Trophoblast cell (in vitro differentiated cells and primary cell): Measurements from ENCODE around the gene PEBP1. TPM values are rescaled to one million over a fixed set of nuclear protein-coding genes. Genes with fewer than 3 reads are reported as not detected.
A peak's percentile ranks its signal among the peaks of the same experiment; 100 is the strongest.

Experiments used
- DNase-seq, 2 donors: peaks; one replicate each; pipeline ENCODE4 v3.0.0-alpha.2; 2016
- H2AFZ ChIP-seq: 2 replicates; pipeline ENCODE4 v1.6.1; 2013; ENCODE audit warnings: low read length, moderate library complexity, mild to moderate bottlenecking; ENCODE audit not compliant: insufficient read depth, poor library complexity
- H2AK5ac ChIP-seq: 2 replicates; pipeline ENCODE4 v1.6.1; 2013; ENCODE audit warnings: mild to moderate bottlenecking, low read length
- H2BK120ac ChIP-seq: 2 replicates; pipeline ENCODE4 v1.6.1; 2013; ENCODE audit warnings: low read length, mild to moderate bottlenecking, moderate library complexity; ENCODE audit not compliant: insufficient read depth, poor library complexity
- H2BK12ac ChIP-seq: 2 replicates; pipeline ENCODE4 v1.6.1; 2013; ENCODE audit warnings: mild to moderate bottlenecking, low read length, moderate library complexity
- H2BK5ac ChIP-seq: 2 replicates; pipeline ENCODE4 v1.6.1; 2013; ENCODE audit warnings: low read length, low read depth, moderate library complexity, mild to moderate bottlenecking; ENCODE audit not compliant: poor library complexity
- H3K14ac ChIP-seq: 2 replicates; pipeline ENCODE4 v1.6.1; 2013; ENCODE audit warnings: mild to moderate bottlenecking, low read length
- H3K18ac ChIP-seq: 2 replicates; pipeline ENCODE4 v1.6.1; 2013; ENCODE audit warnings: mild to moderate bottlenecking, low read length
- H3K23ac ChIP-seq: 2 replicates; pipeline ENCODE4 v1.6.1; 2013; ENCODE audit warnings: low read length
- H3K27ac ChIP-seq: 2 replicates; pipeline ENCODE4 v1.5.1; 2013; ENCODE audit warnings: low read depth, mild to moderate bottlenecking, inconsistent platforms, low read length, moderate library complexity
- H3K27me3 ChIP-seq: 2 replicates; pipeline ENCODE4 v1.6.1; 2013; ENCODE audit warnings: inconsistent platforms, mild to moderate bottlenecking, low read length, moderate library complexity; ENCODE audit not compliant: insufficient read depth
- H3K36me3 ChIP-seq, 2 experiments: 1 replicate in 1 of 2; 2 replicates in 1 of 2; pipeline ENCODE4 v1.6.1; 2013; ENCODE audit warnings: low read length in 2 of 2, mild to moderate bottlenecking in 2 of 2, moderate library complexity in 1 of 2; ENCODE audit not compliant: insufficient read depth in 2 of 2, control insufficient read depth in 1 of 2
- H3K4ac ChIP-seq: 2 replicates; pipeline ENCODE4 v1.6.1; 2013; ENCODE audit warnings: low read depth, mild to moderate bottlenecking, low read length, moderate library complexity
- H3K4me1 ChIP-seq, 2 experiments: 1 replicate in 1 of 2; 2 replicates in 1 of 2; pipeline ENCODE4 v1.6.1; 2013; ENCODE audit warnings: low read length in 2 of 2, mild to moderate bottlenecking in 2 of 2, moderate library complexity in 1 of 2; ENCODE audit not compliant: insufficient read depth in 2 of 2, control insufficient read depth in 1 of 2
- H3K4me2 ChIP-seq: 2 replicates; pipeline ENCODE4 v1.6.1; 2013; ENCODE audit warnings: inconsistent platforms, mild to moderate bottlenecking, low read length, moderate library complexity
- H3K4me3 ChIP-seq: 2 replicates; pipeline ENCODE4 v1.5.1; 2013; ENCODE audit warnings: mild to moderate bottlenecking, low read depth, low read length, inconsistent platforms
- H3K79me1 ChIP-seq: one replicate; pipeline ENCODE4 v1.6.1; 2013; ENCODE audit warnings: low read length
- H3K79me2 ChIP-seq: 2 replicates; pipeline ENCODE4 v1.6.1; 2013; ENCODE audit warnings: low read length, mild to moderate bottlenecking; ENCODE audit not compliant: control insufficient read depth, insufficient read depth, poor library complexity
- H3K9ac ChIP-seq: 2 replicates; pipeline ENCODE4 v1.6.1; 2013; ENCODE audit warnings: mild to moderate bottlenecking, low read length
- H3K9me3 ChIP-seq: 2 replicates; pipeline ENCODE4 v1.6.1; 2013; ENCODE audit warnings: low read depth, mild to moderate bottlenecking, control low read depth, inconsistent platforms, low read length; ENCODE audit not compliant: insufficient read depth
- H4K12ac ChIP-seq: 2 replicates; pipeline ENCODE4 v1.6.1; 2013; ENCODE audit warnings: low read depth, mild to moderate bottlenecking, low read length, moderate library complexity
- H4K8ac ChIP-seq: 2 replicates; pipeline ENCODE4 v1.6.1; 2013; ENCODE audit warnings: low read depth, mild to moderate bottlenecking, low read length, moderate library complexity
- H4K91ac ChIP-seq: one replicate; pipeline ENCODE4 v1.6.1; 2013; ENCODE audit warnings: low read depth, mild to moderate bottlenecking, low read length, moderate library complexity
- WGBS: extraction: QIAGEN DNeasy Blood & Tissue Kit; methylation state at CpG from one replicate; pipeline ENCODE4 v1.1.7; 2013; ENCODE audit warnings: missing lambda C conversion rate; ENCODE audit not compliant: insufficient read length, insufficient coverage; ENCODE audit errors: extremely low coverage; 5-methylcytosine and 5-hydroxymethylcytosine counted together
- polyA plus RNA-seq: library from polyadenylated mRNA; stranded (reverse); fragments of 200-250 nt; gene quantifications from 2 replicates; pipeline ENCODE4 v1.2.3, GENCODE V29; 2013

PEBP1 gene
- 159 and 166 TPM in 2 replicates for polyA plus RNA-seq

DNA sequence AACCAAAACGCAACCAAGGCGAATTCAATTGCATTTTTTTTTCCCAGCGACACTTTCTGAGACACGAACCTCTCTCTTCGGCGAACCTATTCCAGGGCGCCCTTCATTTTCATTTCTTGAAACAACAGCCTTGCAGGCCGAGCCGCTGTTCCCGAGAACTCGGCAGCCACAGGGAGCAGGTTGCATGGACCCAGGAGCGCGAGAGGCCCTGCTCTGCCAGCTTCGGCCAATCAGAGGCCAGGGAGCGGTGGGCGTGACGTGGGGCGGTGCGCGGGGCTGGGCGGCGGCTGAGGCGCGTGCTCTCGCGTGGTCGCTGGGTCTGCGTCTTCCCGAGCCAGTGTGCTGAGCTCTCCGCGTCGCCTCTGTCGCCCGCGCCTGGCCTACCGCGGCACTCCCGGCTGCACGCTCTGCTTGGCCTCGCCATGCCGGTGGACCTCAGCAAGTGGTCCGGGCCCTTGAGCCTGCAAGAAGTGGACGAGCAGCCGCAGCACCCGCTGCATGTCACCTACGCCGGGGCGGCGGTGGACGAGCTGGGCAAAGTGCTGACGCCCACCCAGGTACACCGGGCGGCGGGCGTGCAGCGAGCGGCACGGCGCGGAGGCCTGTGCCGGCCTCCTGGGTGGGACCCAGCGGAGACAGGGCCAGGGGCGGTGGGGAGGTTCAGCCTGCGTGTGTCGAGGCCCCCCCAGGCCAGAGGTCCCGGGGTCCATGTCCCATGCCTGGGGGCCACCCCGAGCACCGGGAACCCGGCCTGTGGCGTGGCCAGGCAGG, at the start of gene PEBP1:
TSS of gene PEBP1 (plus strand) at position 337 of the 771 bp plus-strand sequence. CDS start at position 423, 86 bp downstream.
- Histone ChIP-seq H2BK12ac (no peak within 1 kb of the TSS), H4K8ac (peak within 1 kb of the TSS; percentile 83), H3K14ac (peak within 1 kb of the TSS; percentile 71), H4K12ac (peak within 1 kb of the TSS; percentile 68), H2AFZ (peak within 1 kb of the TSS; percentile 95), H3K4me3 (peak within 1 kb of the TSS; percentile 97), H2AK5ac (peak within 1 kb of the TSS; percentile 28), H3K79me2 (peaks cover 9% of the 10 kb centered on the region), H2BK5ac (no peak within 1 kb of the TSS), H3K27me3 (no peaks in the 10 kb centered on the region), H2BK120ac (no peak within 1 kb of the TSS), H3K9ac (peak within 1 kb of the TSS; percentile 94), H4K91ac (peak within 1 kb of the TSS; percentile 64), H3K23ac (no peak within 1 kb of the TSS), H3K9me3 (no peaks in the 10 kb centered on the region), H3K4me2 (peak within 1 kb of the TSS; percentile 80), H3K79me1 (peaks cover 6% of the 10 kb centered on the region), H3K4ac (peak within 1 kb of the TSS; percentile 89), H3K27ac (peak within 1 kb of the TSS; percentile 33), H3K18ac (peak within 1 kb of the TSS; percentile 85), H3K4me1 (peaks cover 7 to 11% of the 10 kb centered on the region in 2 experiments), H3K36me3 (peaks cover 7 to 16% of the 10 kb centered on the region in 2 experiments)
- peak; percentile 92 to 94 for DNase-seq
- no CpG with 5 or more reads among the region's 70 CpGs for WGBS

DNA sequence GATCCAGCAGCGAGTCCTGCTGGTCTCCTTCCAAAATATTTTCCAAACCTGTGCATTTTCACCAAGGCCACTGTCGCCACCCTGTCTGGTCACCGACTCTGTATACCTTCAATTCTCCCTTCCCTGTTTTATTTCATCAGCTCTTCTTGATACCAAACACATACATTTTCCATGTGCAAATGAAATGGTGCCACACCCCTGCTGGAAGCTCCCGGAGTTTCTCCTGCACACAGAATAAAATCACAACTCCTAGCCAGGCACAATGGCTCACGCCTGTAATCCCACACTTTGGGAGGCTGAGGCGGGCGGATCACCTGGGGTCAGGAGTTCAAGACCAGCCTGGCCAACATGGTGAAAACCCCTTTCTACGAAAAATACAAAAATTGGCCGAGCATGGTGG, 46.1 kb upstream of the PEBP1 start:
- H3K27me3 ChIP-seq: no peaks in the 10 kb centered on the region
- no peak overlapping the region for H3K4ac ChIP-seq
- H3K23ac ChIP-seq: no peak overlapping the region
- no peak overlapping the region for H4K8ac ChIP-seq
- no peak overlapping the region for H3K27ac ChIP-seq
- no peak overlapping the region for H2AK5ac ChIP-seq
- no peak overlapping the region for H3K9ac ChIP-seq
- no peak overlapping the region for H3K18ac ChIP-seq
- H2AFZ ChIP-seq: no peak overlapping the region
- no peak overlapping the region for H4K12ac ChIP-seq
- H3K79me1 ChIP-seq: no peaks in the 10 kb centered on the region
- no CpG with 5 or more reads among the region's 9 CpGs for WGBS
- H3K9me3 ChIP-seq: no peaks in the 10 kb centered on the region
- no peak overlapping the region for H3K14ac ChIP-seq
- no peak overlapping the region for H2BK12ac ChIP-seq
- no peak overlapping the region for H4K91ac ChIP-seq
- DNase-seq: no peak
- no peaks in the 10 kb centered on the region for H3K79me2 ChIP-seq
- H3K4me3 ChIP-seq: no peak overlapping the region
- no peaks in the 10 kb centered on the region for H3K4me1 ChIP-seq
- H3K4me2 ChIP-seq: no peak overlapping the region
- H2BK5ac ChIP-seq: no peak overlapping the region
- peaks cover 2 to 4% of the 10 kb centered on the region in 2 experiments for H3K36me3 ChIP-seq
- no peak overlapping the region for H2BK120ac ChIP-seq

GRCh38 chr12:118094039-118094438, 41.9 kb upstream of the PEBP1 start:
- Histone ChIP-seq H3K36me3 (peaks cover 4 to 6% of the 10 kb centered on the region in 2 experiments), H3K4ac (no peak overlapping the region), H4K8ac (no peak overlapping the region), H4K91ac (no peak overlapping the region), H3K79me1 (no peaks in the 10 kb centered on the region), H3K14ac (no peak overlapping the region), H3K4me1 (peaks cover 4 to 9% of the 10 kb centered on the region in 2 experiments), H4K12ac (peak overlapping the region; percentile 46), H2AK5ac (no peak overlapping the region), H2BK12ac (no peak overlapping the region), H3K27me3 (no peaks in the 10 kb centered on the region), H3K27ac (no peak overlapping the region), H3K4me3 (no peak overlapping the region), H2BK120ac (no peak overlapping the region), H3K18ac (no peak overlapping the region), H3K4me2 (no peak overlapping the region), H3K9ac (no peak overlapping the region), H2BK5ac (no peak overlapping the region), H3K79me2 (no peaks in the 10 kb centered on the region), H3K23ac (no peak overlapping the region), H2AFZ (no peak overlapping the region), H3K9me3 (no peaks in the 10 kb centered on the region)
- no CpG with 5 or more reads among the region's 3 CpGs for WGBS
- DNase-seq: no peak

- no peak for DNase-seq
- no peak overlapping the region for H3K27ac ChIP-seq
- no CpG with 5 or more reads among the region's 3 CpGs for WGBS
Observed at GRCh38 chr12:118098401-118098800, 37.5 kb upstream of the PEBP1 start.

More at GRCh38 chr12:118098401-118098800, 37.5 kb upstream of the PEBP1 start:
- Histone ChIP-seq H3K36me3 (peaks cover 0 to 4% of the 10 kb centered on the region in 2 experiments), H3K79me2 (peaks cover 2% of the 10 kb centered on the region), H3K18ac (no peak overlapping the region), H4K8ac (no peak overlapping the region), H3K23ac (no peak overlapping the region), H3K27me3 (no peaks in the 10 kb centered on the region), H4K91ac (no peak overlapping the region), H3K9me3 (no peaks in the 10 kb centered on the region), H3K9ac (no peak overlapping the region), H3K14ac (no peak overlapping the region), H4K12ac (no peak overlapping the region), H3K4ac (no peak overlapping the region), H2AK5ac (no peak overlapping the region), H3K4me3 (no peak overlapping the region), H2BK12ac (no peak overlapping the region), H3K4me1 (peaks cover 18 to 19% of the 10 kb centered on the region in 2 experiments), H2BK5ac (no peak overlapping the region), H3K4me2 (no peak overlapping the region), H3K79me1 (peaks cover 3% of the 10 kb centered on the region), H2BK120ac (no peak overlapping the region), H2AFZ (no peak overlapping the region)
